ENCODE measurements around the gene HOXD1. TPM values are rescaled to one million over a fixed set of nuclear protein-coding genes. Genes with fewer than 3 reads are reported as not detected.

Gene HOXD1
- total RNA-seq, result 5.5 TPM

GRCh38 chr2:176187899-176188773 lies at the start of gene HOXD1:
Gene HOXD1, plus strand, starts transcription at chr2:176188668. Its CDS starts 134 bp downstream, at chr2:176188802.

GRCh38 chr2:176151442-176152287 lies 36.8 kb upstream of the HOXD1 start, which contains the start of gene HOXD4:
Gene HOXD4, plus strand, starts transcription at chr2:176151550. Its CDS starts 84 bp downstream, at chr2:176151634.

DNA sequence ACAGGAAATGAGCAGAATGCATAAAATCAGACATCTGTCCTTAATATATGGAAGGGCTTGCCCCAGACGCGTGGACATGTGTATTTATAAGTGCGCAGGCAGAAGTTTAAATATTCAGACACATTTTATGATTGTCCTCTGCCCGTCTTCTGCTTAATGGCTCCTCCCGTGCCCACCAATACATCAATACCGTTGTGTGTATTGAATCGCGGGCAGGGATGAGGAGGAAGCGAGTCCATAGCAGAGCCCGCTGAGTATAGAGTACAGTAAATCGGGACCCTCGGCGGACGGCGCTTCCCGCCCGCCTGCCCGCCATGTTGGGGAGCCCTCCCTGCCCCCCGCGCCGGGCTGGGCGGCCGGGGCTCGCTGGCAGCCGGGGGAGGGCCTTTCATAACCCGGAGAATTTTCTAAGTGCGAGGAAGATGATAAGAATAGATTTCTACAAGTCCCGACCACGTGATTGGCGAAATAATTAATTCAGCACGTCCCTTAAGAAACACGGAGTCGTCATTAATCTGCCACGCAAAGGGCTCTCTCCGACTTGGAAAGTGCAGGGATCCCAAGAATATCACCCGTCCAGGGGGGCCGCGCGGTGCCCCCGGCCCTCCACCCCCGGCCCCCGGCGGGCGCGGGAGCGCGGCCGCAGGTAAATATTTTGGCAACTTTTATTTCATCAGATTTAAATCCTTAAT lies 31.5 kb upstream of the HOXD1 start, which contains the start of gene HOXD3:
HOXD3 (plus strand) TSS at position 501 of the 692 bp plus-strand sequence. CDS start 11,808 bp downstream, outside the sequence.

Small RNA genes within 50 kb of the gene (small RNA-seq; reads per million reads assigned to genes)
- 204,125 reads per million, percentile 100 among the genes with 10 or more reads in this experiment for gene MIR10B (ENCODE audit: low replicate concordance)

Other genes with a start within 250 kb of the HOXD1 start
- gene LNPK, start 186.4 kb upstream of the HOXD1 start, total RNA-seq, result 29.4 TPM
- gene EVX2, start 104.7 kb upstream of the HOXD1 start, total RNA-seq, result not detected
- gene HOXD13, start 95.9 kb upstream of the HOXD1 start, total RNA-seq, result 0.06 TPM
- 0.23 TPM for gene HOXD12, start 88.9 kb upstream of the HOXD1 start, total RNA-seq
- gene HOXD11, start 81.4 kb upstream of the HOXD1 start, total RNA-seq, result 40.2 TPM
- gene HOXD10, start 71.9 kb upstream of the HOXD1 start, total RNA-seq, result 86.1 TPM
- 50.0 TPM for gene HOXD9, start 65.9 kb upstream of the HOXD1 start, total RNA-seq
- gene HOXD8, start 59.0 kb upstream of the HOXD1 start, total RNA-seq, result 69.9 TPM
- gene HOXD4, start 37.1 kb upstream of the HOXD1 start, total RNA-seq, result 48.2 TPM
- gene HOXD3, start 31.4 kb upstream of the HOXD1 start, total RNA-seq, result 74.7 TPM
- 74.2 TPM for gene MTX2, start 80.8 kb downstream of the HOXD1 start, total RNA-seq

All from metanephros (tissue), 2 donors.